IMR-90 (cell line): ENCODE results near the gene DNAAF3. TPM values are rescaled to one million over a fixed set of nuclear protein-coding genes. Genes with fewer than 3 reads are reported as not detected.

Experiments used
- ATAC-seq: fragments of 200-7000 bp; cut with Tn5 transposase; 2 replicates; pipeline ENCODE4 v1.9.1; 2020; ENCODE audit warnings: low read depth, mild to moderate bottlenecking, moderate library complexity
- BruUV-seq: library from RNA; stranded (reverse); fragments of 400-500 nt; replicated peaks from 2 replicates; lab custom pipeline; 2021; lab: Mats Ljungman, UMichigan
- CTCF ChIA-PET: fragments of 300-600 bp; formaldehyde crosslinking; extraction: SDS; loops from one replicate; lab custom pipeline; 2021; ENCODE audit warnings: antibody characterized with exemption; lab: Yijun Ruan, JAX
- POLR2A ChIA-PET: fragments of 300-600 bp; sonication (Branson Sonifier 250); formaldehyde crosslinking; loops from one replicate; lab custom pipeline; 2022; ENCODE audit warnings: antibody characterized with exemption; ENCODE audit not compliant: unreplicated experiment; lab: Charles Lee
- DNase-seq: peaks from one replicate; pipeline ENCODE4 v3.0.0; 2013
- H2AFZ ChIP-seq: replicated peaks from 2 replicates; pipeline ENCODE3; 2013; ENCODE audit warnings: low read length, mild to moderate bottlenecking; ENCODE audit not compliant: poor library complexity
- H2AK5ac ChIP-seq: 2 replicates; pipeline ENCODE4 v1.6.1; 2013; ENCODE audit warnings: low read depth, low read length, inconsistent platforms
- H2AK9ac ChIP-seq: replicated peaks from 2 replicates; pipeline ENCODE3; 2013; ENCODE audit warnings: mild to moderate bottlenecking, low read depth, low read length, moderate library complexity; ENCODE audit not compliant: poor library complexity
- H2BK120ac ChIP-seq: 2 replicates; pipeline ENCODE4 v1.6.1; 2013; ENCODE audit warnings: low read depth, low read length, inconsistent platforms
- H2BK15ac ChIP-seq: 3 replicates; pipeline ENCODE4 v1.6.1; 2013; ENCODE audit warnings: low read depth, low read length, inconsistent platforms
- H2BK20ac ChIP-seq: 2 replicates; pipeline ENCODE4 v1.6.1; 2013; ENCODE audit warnings: low read depth, mild to moderate bottlenecking, inconsistent platforms, low read length, moderate library complexity
- H2BK5ac ChIP-seq: 2 replicates; pipeline ENCODE4 v1.6.1; 2013; ENCODE audit warnings: mild to moderate bottlenecking, low read depth, low read length, inconsistent platforms; ENCODE audit not compliant: poor library complexity, severe bottlenecking
- H3K14ac ChIP-seq: replicated peaks from 2 replicates; pipeline ENCODE4 v1.6.1; 2013; ENCODE audit warnings: low read depth, low read length, inconsistent platforms
- H3K18ac ChIP-seq: 2 replicates; pipeline ENCODE4 v1.6.1; 2013; ENCODE audit warnings: low read depth, low read length, control low read depth
- H3K23ac ChIP-seq: 2 replicates; pipeline ENCODE4 v1.6.1; 2013; ENCODE audit warnings: low read depth, low read length, inconsistent platforms
- H3K27ac ChIP-seq: 2 replicates; pipeline ENCODE4 v1.5.1; 2013; ENCODE audit warnings: mild to moderate bottlenecking, control low read depth, low read length; ENCODE audit not compliant: insufficient read depth
- H3K27me3 ChIP-seq: 2 replicates; pipeline ENCODE4 v1.6.1; 2013; ENCODE audit warnings: low read length; ENCODE audit not compliant: control insufficient read depth, insufficient read depth
- H3K36me3 ChIP-seq: 2 replicates; pipeline ENCODE4 v1.6.1; 2013; ENCODE audit warnings: low read length, mixed read lengths; ENCODE audit not compliant: control insufficient read depth, insufficient read depth
- H3K4ac ChIP-seq: 2 replicates; pipeline ENCODE4 v1.6.1; 2013; ENCODE audit warnings: low read depth, low read length, inconsistent platforms
- H3K4me1 ChIP-seq: 2 replicates; pipeline ENCODE4 v1.6.1; 2013; ENCODE audit warnings: low read length, mixed read lengths; ENCODE audit not compliant: control insufficient read depth, insufficient read depth
- H3K4me2 ChIP-seq: 2 replicates; pipeline ENCODE4 v1.6.1; 2013; ENCODE audit warnings: low read depth, mild to moderate bottlenecking, control low read depth, low read length, moderate library complexity
- H3K4me3 ChIP-seq: 2 replicates; pipeline ENCODE4 v1.5.1; 2013; ENCODE audit warnings: low read depth, mild to moderate bottlenecking, control low read depth, low read length, moderate library complexity; ENCODE audit not compliant: insufficient read depth
- H3K56ac ChIP-seq: 2 replicates; pipeline ENCODE4 v1.6.1; 2013; ENCODE audit warnings: low read length, inconsistent platforms; ENCODE audit not compliant: insufficient read depth; ENCODE audit errors: extremely low read depth
- H3K79me1 ChIP-seq, 2 experiments: 2 replicates each; pipeline ENCODE4 v1.6.1; 2013; ENCODE audit warnings: low read length in 2 of 2, inconsistent platforms in 1 of 2, low read depth in 1 of 2
- H3K9ac ChIP-seq: 2 replicates; pipeline ENCODE4 v1.6.1; 2013; ENCODE audit warnings: low read depth, low read length, control low read depth
- H3K9me1 ChIP-seq: 2 replicates; pipeline ENCODE4 v1.6.1; 2013; ENCODE audit warnings: low read length, inconsistent platforms; ENCODE audit not compliant: insufficient read depth
- H3K9me3 ChIP-seq: 2 replicates; pipeline ENCODE4 v1.6.1; 2013; ENCODE audit warnings: low read length; ENCODE audit not compliant: control insufficient read depth, insufficient read depth
- H4K20me1 ChIP-seq: 2 replicates; pipeline ENCODE4 v1.6.1; 2013; ENCODE audit warnings: low read length, inconsistent platforms; ENCODE audit not compliant: insufficient read depth
- H4K5ac ChIP-seq: 2 replicates; pipeline ENCODE4 v1.6.1; 2013; ENCODE audit warnings: mild to moderate bottlenecking, low read depth, low read length, control low read depth
- H4K8ac ChIP-seq, 2 experiments: 2 replicates each; pipeline ENCODE4 v1.6.1; 2013; ENCODE audit warnings: low read depth in 2 of 2, low read length in 2 of 2, control low read depth in 1 of 2, inconsistent platforms in 1 of 2
- H4K91ac ChIP-seq: 2 replicates; pipeline ENCODE4 v1.6.1; 2013; ENCODE audit warnings: low read depth, low read length, inconsistent platforms; ENCODE audit not compliant: insufficient read depth
- BHLHE40 ChIP-seq: fragments of 150-350 bp; IDR thresholded peaks from 2 replicates; pipeline ENCODE4 v1.6.1; 2016; ENCODE audit warnings: mild to moderate bottlenecking, low read depth, low read length
- CEBPB ChIP-seq: IDR thresholded peaks from 2 replicates; pipeline ENCODE4 v1.6.1; 2012; ENCODE audit warnings: low read depth, low read length, improper control_type of control experiment
- CTCF ChIP-seq: conservative IDR thresholded peaks from 2 replicates; pipeline ENCODE4 v1.5.1; 2012; ENCODE audit warnings: mild to moderate bottlenecking, low read depth, low read length, improper control_type of control experiment
- FOS ChIP-seq: fragments of 150-350 bp; IDR thresholded peaks from 2 replicates; pipeline ENCODE4 v1.6.1; 2016; ENCODE audit warnings: low read depth, low read length
- MAFK ChIP-seq: IDR thresholded peaks from 2 replicates; pipeline ENCODE4 v1.6.1; 2012; ENCODE audit warnings: low read depth, low read length, improper control_type of control experiment
- MAZ ChIP-seq: IDR thresholded peaks from 2 replicates; pipeline ENCODE4 v1.6.1; 2012; ENCODE audit warnings: low read depth, mild to moderate bottlenecking, low read length, improper control_type of control experiment, moderate library complexity, borderline replicate concordance
- MXI1 ChIP-seq: IDR thresholded peaks from 2 replicates; pipeline ENCODE4 v1.6.1; 2012; ENCODE audit warnings: low read depth, mild to moderate bottlenecking, low read length, moderate library complexity, borderline replicate concordance
- POLR2A ChIP-seq: IDR thresholded peaks from 2 replicates; pipeline ENCODE4 v1.6.1; 2012; ENCODE audit warnings: mild to moderate bottlenecking, low read depth, low read length
- RAD21 ChIP-seq: IDR thresholded peaks from 2 replicates; pipeline ENCODE4 v1.6.1; 2012; ENCODE audit warnings: low read length, improper control_type of control experiment
- RCOR1 ChIP-seq: IDR thresholded peaks from 2 replicates; pipeline ENCODE4 v1.6.1; 2012; ENCODE audit warnings: mild to moderate bottlenecking, low read length, improper control_type of control experiment; ENCODE audit not compliant: insufficient replicate concordance
- RFX5 ChIP-seq: IDR thresholded peaks from 2 replicates; pipeline ENCODE4 v1.8.0; 2012; ENCODE audit warnings: low read depth, mild to moderate bottlenecking, low read length, moderate library complexity
- USF2 ChIP-seq: fragments of 150-350 bp; IDR thresholded peaks from 2 replicates; pipeline ENCODE4 v1.6.1; 2017; ENCODE audit warnings: mild to moderate bottlenecking, antibody characterized with exemption, low read length, low read depth
- WGBS, 2 experiments: methylation state at CpG; one replicate each; pipeline versions ENCODE4 v1.1.5 to v1.1.7; 2013; ENCODE audit warnings: missing lambda C conversion rate in 2 of 2; ENCODE audit not compliant: insufficient read length in 1 of 2; ENCODE audit errors: extremely low coverage in 2 of 2; 5-methylcytosine and 5-hydroxymethylcytosine counted together
- dilution Hi-C: fragments of 300-500 bp; cut with HindIII; formaldehyde crosslinking; loops from one replicate; pipeline ENCODE4 v1.14.3; 2018; ENCODE audit warnings: low sequenced_read_pairs; ENCODE audit not compliant: unreplicated experiment
- in situ Hi-C: fragments of 300-500 bp; cut with MboI; formaldehyde crosslinking; loops from 3 replicates; pipeline ENCODE4 v1.14.3; 2019; ENCODE audit warnings: low sequenced_read_pairs, inconsistent platforms, mixed read lengths
- intact Hi-C: fragments of 100-400 bp; cut with micrococcal nuclease; formaldehyde crosslinking; loops from 2 replicates; pipeline ENCODE4 v1.10.0; 2022
- polyA plus RNA-seq, 3 experiments: library from polyadenylated mRNA; depleted of rRNA; stranded (reverse); fragments of >200 nt; gene quantifications; 2 replicates each; pipeline ENCODE4 v1.2.3, GENCODE V29; 2012; ENCODE audit warnings: low replicate concordance in 1 of 3
- total RNA-seq: library from RNA; depleted of rRNA; stranded (reverse); fragments of >200 nt; gene quantifications from 2 replicates; pipeline ENCODE4 v1.2.3, GENCODE V29; 2012
- TF ChIP-seq, protein P1 (sequence below): fragments of 150-350 bp; IDR thresholded peaks from 2 replicates; pipeline ENCODE4 v1.6.1; 2016; ENCODE audit warnings: low read depth, mild to moderate bottlenecking, low read length, moderate library complexity, borderline replicate concordance

Gene DNAAF3
- total and polyA plus RNA-seq, 2 of the 4 experiments (the other 2 are of a cell fraction): 0.34 TPM; not detected in 1

- Histone ChIP-seq H3K4me2 (peak overlapping the region; percentile 86), H4K8ac (peak overlapping the region; percentile 98), H4K91ac (peak overlapping the region; percentile 71), H3K4ac (peak overlapping the region; percentile 87), H2BK5ac (peak overlapping the region; percentile 57), H3K79me1 (peaks cover 11 to 31% of the 10 kb centered on the region in 2 experiments; a peak in 3 of 4 replicates), H2BK120ac (peak overlapping the region; percentile 28), H3K4me1 (peaks cover 13% of the 10 kb centered on the region), H3K23ac (peak overlapping the region; percentile 74; the same call in 1 of the 2 replicates), H2AFZ (peak overlapping the region; percentile 95), H2BK15ac (no peak overlapping the region; the same call in 2 of the 3 replicates), H3K14ac (peak overlapping the region; percentile 69), H3K4me3 (peak overlapping the region; percentile 69), H3K56ac (peak overlapping the region; percentile 88; the same call in 1 of the 2 replicates), H2BK20ac (no peak overlapping the region), H3K9me3 (no peaks in the 10 kb centered on the region), H3K27me3 (0 out of 2 replicates have a peak, but pooled peaks cover 3% of the 10 kb centered on the region), H3K36me3 (no peaks in the 10 kb centered on the region; the same call in 1 of the 2 replicates), H4K20me1 (peaks cover 41% of the 10 kb centered on the region), H2AK5ac (peak overlapping the region; percentile 13; the same call in 1 of the 2 replicates), H3K27ac (peak overlapping the region; percentile 77), H3K18ac (peak overlapping the region; percentile 46; the same call in 1 of the 2 replicates), H3K9me1 (peaks cover 4% of the 10 kb centered on the region; the same call in 1 of the 2 replicates), H3K9ac (peak overlapping the region; percentile 76), H4K5ac (peak overlapping the region; percentile 86), H2AK9ac (peak overlapping the region; percentile 5)
- ATAC-seq: peak; percentile 84
- dilution Hi-C loops (no loop called here), intact Hi-C loops (no loop called here), in situ Hi-C loops (loop anchor here (25.0 kb wide), 1 partner anchor 519 kb away; the partner anchor contains the start of genes CCDC106, ZNF580 and ZNF581)
- peak; percentile 99 for DNase-seq
- WGBS, 2 experiments: 1% methylated on average over 33 of the region's 44 CpGs; no CpG with 5 or more reads in 1 of the 2 experiments
- BruUV-seq: no TSS peak
- ChIA-PET POLR2A (interaction anchor here (0.6 kb wide), 1 partner anchor 1232 kb away, joined by 4 read pairs; no protein-coding TSS in a partner anchor), CTCF (interaction anchor here (0.5 kb wide), 1 partner anchor 1017 kb away, joined by 5 read pairs; no protein-coding TSS in a partner anchor)
- TF ChIP-seq USF2 (peak; percentile 11; the same call in 1 of the 2 replicates), FOS (no peak), CTCF (no peak), BHLHE40 (no peak), RFX5 (no peak), CEBPB (no peak), RCOR1 (no peak), RAD21 (no peak), MXI1 (0 out of 2 replicates have a peak, but pooled peaks have one; percentile 20), MAFK (no peak), POLR2A (no peak), MAZ (peak; percentile 93)
- TF ChIP-seq, protein P1, sequence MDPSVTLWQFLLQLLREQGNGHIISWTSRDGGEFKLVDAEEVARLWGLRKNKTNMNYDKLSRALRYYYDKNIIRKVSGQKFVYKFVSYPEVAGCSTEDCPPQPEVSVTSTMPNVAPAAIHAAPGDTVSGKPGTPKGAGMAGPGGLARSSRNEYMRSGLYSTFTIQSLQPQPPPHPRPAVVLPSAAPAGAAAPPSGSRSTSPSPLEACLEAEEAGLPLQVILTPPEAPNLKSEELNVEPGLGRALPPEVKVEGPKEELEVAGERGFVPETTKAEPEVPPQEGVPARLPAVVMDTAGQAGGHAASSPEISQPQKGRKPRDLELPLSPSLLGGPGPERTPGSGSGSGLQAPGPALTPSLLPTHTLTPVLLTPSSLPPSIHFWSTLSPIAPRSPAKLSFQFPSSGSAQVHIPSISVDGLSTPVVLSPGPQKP: no peak
These were observed 48.6 kb downstream of the DNAAF3 start for GRCh38 chr19:55117663-55118391.
